GM18868 (cell line): Measurements from ENCODE around the gene ST7L.
"Not testable (repeated sequence)": the region's sequence is repeated elsewhere in the genome, so short reads cannot be mapped to it uniquely, and the experiment has no call there.

Experiments used
- ATAC-seq: cut with Tn5 transposase; IDR thresholded peaks from one replicate; pipeline ENCODE4 v1.9.1; 2021; ENCODE audit warnings: mild to moderate bottlenecking, moderate library complexity; ENCODE audit not compliant: unreplicated experiment

The ST7L gene

GRCh38 chr1:112618721-112619517 lies at the start of gene ST7L:
TSS of gene ST7L (minus strand) at chr1:112619141. CDS start at chr1:112619113, 28 bp downstream.
- ATAC-seq: no peak

DNA sequence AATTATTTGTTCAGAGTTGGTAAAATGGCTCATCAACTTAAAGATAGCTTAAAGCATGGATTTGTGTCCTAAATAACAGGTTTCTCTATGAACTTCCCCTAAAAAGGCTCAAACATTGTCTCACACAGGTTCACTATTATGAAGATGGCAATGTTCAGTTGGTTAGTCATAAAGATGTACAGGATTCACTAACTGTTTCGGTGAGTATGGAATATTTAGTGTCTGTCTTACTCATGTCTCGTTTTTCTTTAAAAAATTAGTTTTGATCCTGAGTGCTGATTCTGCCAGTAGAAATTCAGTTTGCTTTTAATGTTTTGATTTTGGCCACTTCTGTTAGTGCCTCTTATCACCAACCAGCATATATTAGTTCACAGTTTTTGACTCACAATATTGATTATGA lies 48.0 kb upstream of the ST7L start:
- ATAC-seq: no peak

DNA sequence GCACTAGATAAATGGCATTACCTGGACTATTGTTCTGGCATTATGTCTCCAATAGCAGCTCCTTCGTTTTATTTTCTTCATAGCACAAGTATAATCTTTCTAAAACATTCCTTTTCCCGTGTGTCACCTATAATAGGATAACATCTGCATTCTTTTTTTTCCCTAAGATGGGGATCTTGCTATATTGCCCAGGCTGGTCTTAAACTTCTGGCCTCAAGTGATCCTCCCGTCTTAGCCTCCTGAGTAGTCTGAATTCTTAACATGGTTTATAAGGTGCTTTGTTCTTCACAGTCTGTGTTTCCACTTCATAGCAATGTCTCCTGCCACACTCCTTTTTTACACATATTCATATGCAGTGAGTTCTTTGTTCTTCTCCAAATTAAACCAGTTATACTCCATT lies 46.9 kb upstream of the ST7L start:
- no peak for ATAC-seq

- no peak for ATAC-seq
Measured at GRCh38 chr1:112651205-112651604, 32.3 kb upstream of the ST7L start.

GRCh38 chr1:112646225-112646624 lies 27.3 kb upstream of the ST7L start:
- ATAC-seq: no peak

DNA sequence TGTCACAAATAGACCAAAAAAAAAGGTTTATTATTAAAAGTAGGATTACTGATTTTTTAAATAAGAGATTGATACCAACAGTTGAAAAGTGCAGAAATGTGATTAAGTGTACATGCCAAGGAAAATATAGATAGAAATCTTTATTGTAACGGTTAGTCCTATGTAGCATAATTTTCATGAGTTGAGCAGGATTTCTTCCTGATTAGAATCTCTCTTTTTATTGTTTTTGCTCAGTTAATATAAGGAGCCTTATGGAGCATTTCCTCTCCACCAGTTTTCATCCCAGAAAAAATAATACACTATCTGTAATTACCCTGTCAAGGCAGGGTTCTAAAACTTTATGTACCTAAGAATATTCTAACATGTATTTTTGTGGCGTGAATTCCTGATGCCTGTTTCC lies 24.1 kb upstream of the ST7L start:
- no peak for ATAC-seq

DNA sequence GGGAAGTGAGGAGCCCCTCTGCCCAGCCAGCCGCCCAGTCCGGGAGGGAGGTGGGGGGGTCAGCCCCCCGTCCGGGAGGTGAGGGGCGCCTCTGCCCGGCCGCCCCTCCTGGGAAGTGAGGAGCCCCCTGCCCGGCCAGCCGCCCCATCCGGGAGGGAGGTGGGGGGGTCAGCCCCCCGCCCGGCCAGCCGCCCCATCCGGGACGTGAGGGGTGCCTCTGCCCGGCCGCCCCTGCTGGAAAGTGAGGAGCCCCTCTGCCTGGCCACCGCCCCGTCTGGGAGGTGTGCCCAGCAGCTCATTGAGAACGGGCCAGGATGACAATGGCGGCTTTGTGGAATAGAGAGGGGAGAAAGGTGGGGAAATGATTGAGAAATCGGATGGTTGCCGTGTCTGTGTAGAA lies 21.5 kb upstream of the ST7L start:
- not testable (repeated sequence) for ATAC-seq

- ATAC-seq: no peak
Measured at GRCh38 chr1:112638110-112638428, 19.1 kb upstream of the ST7L start.

- no peak for ATAC-seq
Measured at GRCh38 chr1:112637254-112638109, 18.5 kb upstream of the ST7L start.

GRCh38 chr1:112636597-112637253 lies 17.8 kb upstream of the ST7L start:
- no peak for ATAC-seq

DNA sequence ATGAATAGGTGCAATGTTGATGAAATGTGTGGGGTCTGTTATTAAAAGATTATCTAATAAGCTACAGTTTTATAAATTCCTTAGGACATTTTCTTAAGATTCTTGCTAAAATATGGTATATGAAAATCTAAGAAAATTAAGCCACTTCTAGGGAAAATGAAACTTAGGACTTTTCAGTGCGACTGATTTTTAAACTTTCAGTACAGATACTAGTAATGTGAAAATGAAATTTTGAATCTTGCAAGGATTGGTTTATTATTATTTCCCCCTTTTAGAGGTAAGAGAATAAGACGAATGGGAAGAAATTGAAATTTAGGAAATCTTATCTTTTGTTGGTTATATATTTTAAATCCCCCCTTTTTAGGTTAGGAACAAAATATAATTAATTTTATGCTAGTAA lies 17.1 kb upstream of the ST7L start:
- ATAC-seq: no peak

DNA sequence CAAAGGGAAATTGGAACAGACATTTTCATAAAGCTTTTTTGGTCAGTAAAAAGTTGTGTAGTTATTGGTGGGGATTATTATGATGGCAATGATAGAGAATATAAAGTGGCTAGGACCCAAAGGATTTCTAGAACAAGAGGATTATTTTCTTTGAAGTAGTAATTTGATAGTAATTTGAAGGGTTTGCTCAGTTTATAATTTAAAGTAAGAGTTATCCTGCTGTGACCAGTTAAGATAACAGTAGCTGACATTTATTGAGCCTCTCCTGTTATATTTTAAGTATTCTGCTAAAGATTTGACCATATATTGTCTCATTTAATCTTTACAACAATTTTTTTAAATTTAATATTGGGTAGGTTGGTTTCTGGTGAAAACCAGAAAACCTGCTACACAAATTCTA lies 15.4 kb upstream of the ST7L start:
- ATAC-seq: no peak

GRCh38 chr1:112633628-112634027 lies 14.7 kb upstream of the ST7L start:
- ATAC-seq: no peak

GRCh38 chr1:112629256-112629655 lies 10.3 kb upstream of the ST7L start:
- ATAC-seq: no peak

DNA sequence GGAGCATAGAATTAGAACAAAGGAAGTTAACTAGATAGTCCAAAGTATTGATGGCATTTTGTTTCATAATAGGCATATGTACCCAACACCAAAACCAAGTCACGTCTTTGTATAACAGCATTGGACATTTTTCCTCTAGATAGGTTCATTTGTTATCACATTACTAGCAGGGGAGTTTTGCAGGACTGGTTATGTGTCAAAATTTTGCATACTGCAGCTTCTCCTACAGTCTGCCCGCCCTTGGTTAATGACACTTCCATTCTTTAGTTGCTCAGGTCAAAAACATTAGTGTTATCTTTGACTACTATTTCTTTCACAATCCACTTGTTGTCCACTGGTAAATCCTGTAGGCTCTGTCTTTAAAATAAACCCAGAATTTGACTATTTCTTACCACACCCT lies 9.6 kb upstream of the ST7L start:
- ATAC-seq: no peak

GRCh38 chr1:112626887-112627286 lies 7.9 kb upstream of the ST7L start:
- no peak for ATAC-seq

DNA sequence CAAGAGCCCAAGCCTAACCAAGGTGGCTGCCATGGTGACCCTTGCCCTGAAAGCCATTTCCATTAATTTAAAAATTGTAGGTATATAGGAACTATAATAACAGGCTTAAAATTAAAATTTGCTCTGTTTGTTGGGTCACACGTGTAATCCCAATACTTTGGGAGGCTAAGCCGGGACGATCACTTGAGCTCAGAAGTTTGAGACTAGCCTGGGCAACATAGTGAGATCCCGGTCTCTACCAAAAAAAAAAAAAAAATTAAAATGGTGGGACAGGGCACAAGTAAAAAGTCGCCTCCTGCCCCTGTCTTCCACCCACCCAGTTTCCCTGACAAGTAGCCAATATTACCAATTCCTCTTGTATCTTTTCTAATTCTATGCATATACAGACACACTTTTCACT lies 7.3 kb upstream of the ST7L start:
- ATAC-seq: no peak

DNA sequence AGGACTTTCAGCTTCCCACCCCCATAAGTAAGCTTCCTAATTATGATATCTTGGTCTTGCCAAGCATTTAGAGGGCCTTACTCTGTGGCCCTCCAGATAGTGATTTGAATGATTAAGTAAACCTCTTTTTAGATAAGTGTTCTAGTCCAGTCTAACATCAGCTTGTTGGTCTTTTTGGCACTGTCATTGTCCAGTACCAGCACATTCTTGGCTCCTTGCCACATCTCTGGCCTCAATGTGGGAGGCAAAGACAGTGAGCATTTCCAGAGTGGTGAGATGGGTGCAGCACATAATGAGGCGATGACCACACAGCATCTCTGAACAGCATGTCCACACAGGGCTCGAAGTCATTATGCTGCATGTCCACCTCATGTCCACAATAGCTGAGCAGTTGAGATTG lies 6.8 kb upstream of the ST7L start:
- ATAC-seq: no peak

- not testable (repeated sequence) for ATAC-seq
Measured at GRCh38 chr1:112624493-112624892, 5.6 kb upstream of the ST7L start.

DNA sequence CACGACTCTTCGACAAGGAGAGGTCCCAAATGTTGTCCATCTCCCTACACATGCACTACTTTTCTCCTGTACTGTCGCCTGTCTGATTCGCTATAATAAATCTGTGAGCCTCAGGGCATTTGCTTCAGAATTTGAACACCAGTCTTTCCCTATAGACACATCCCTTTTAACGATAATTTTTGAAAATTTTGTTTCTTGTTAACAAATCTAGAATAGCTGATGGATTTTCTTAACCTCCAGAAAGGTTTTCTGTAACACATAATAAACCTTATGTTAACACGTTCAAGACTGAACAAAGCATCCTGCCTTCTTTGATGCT lies 1.4 kb upstream of the ST7L start:
- ATAC-seq: no peak

DNA sequence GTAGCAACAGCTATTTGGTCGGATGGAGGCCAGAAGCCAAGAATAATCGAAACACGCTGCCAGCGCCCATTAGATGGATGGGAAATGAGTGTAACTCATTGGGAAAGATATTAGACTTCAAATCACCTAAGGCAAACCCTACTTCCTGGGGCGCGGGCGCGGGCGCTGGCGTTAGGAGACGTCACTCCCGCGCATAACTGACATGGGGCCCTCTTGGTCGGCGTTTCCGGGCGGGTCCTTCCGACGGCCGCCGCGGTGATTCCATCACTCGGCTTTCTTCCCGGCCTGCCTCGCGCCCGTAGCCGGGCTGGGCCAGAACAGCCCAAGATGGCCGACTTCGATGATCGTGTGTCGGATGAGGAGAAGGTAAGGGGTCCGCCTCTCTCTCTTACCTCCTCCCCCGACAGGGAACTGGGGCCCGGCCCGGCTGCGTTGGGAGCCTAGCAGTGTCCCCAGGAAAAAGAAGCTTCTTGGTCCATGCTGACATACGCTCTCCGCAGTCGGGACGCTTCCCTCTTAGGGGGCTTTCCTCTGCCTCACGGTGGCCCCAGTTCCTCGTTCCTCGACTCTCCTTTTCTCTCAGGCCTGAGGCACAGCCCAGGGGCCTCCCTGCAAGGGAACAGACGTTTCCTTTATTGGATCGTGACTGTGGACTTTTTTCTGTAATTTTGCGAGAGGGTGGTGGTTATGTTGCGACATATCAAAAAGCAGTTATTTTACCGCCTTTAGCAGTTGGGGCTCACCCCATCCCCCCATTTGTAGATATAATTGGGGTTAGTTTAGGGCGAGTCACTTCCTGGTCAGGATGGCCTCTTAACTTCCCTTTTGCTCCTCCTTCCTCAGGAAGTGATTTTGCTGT lies 806 bp upstream of the ST7L start, which contains the start of gene CAPZA1:
TSS of gene CAPZA1 (plus strand) at position 315 of the 859 bp plus-strand sequence. CDS start at position 328, 13 bp downstream.
- ATAC-seq: peak; percentile 84
